Astrocyte (in vitro differentiated cells and primary cell): ENCODE data around the gene NEK2. TPM values are rescaled to one million over a fixed set of nuclear protein-coding genes. Genes with fewer than 3 reads are reported as not detected.

Experiments used
- DNase-seq: peaks from one replicate; pipeline ENCODE4 v3.0.0-alpha.2; 2010; ENCODE audit warnings: low read depth
- FAIRE-seq: peaks from 2 replicates; lab custom pipeline; 2011; peaks lifted over from hg19 to GRCh38; lab: Jason Lieb, UNC
- H2AFZ ChIP-seq: 2 replicates; pipeline ENCODE4 v1.6.0; 2012; ENCODE audit warnings: low read depth, low read length, inconsistent platforms
- H3K27ac ChIP-seq: 2 replicates; pipeline ENCODE4 v1.5.1; 2011; ENCODE audit warnings: low read depth, low read length, inconsistent platforms
- H3K27me3 ChIP-seq: 2 replicates; pipeline ENCODE4 v1.6.0; 2011; ENCODE audit warnings: low read length, inconsistent platforms; ENCODE audit not compliant: insufficient read depth
- H3K36me3 ChIP-seq: 2 replicates; pipeline ENCODE4 v1.5.1; 2011; ENCODE audit warnings: low read length, inconsistent platforms; ENCODE audit not compliant: insufficient read depth
- H3K4me1 ChIP-seq: 2 replicates; pipeline ENCODE4 v1.5.1; 2011; ENCODE audit warnings: low read length, inconsistent platforms; ENCODE audit not compliant: insufficient read depth
- H3K4me2 ChIP-seq: 2 replicates; pipeline ENCODE4 v1.6.0; 2012; ENCODE audit warnings: low read length, inconsistent platforms
- H3K4me3 ChIP-seq: 2 replicates; pipeline ENCODE4 v1.5.1; 2011; ENCODE audit warnings: low read depth, mild to moderate bottlenecking, low read length, inconsistent platforms; ENCODE audit not compliant: insufficient read depth
- H3K79me2 ChIP-seq: 2 replicates; pipeline ENCODE4 v1.6.0; 2012; ENCODE audit warnings: mild to moderate bottlenecking, low read length, inconsistent platforms; ENCODE audit not compliant: insufficient read depth
- H3K9ac ChIP-seq: 2 replicates; pipeline ENCODE4 v1.6.0; 2012; ENCODE audit warnings: mild to moderate bottlenecking, low read length, inconsistent platforms
- H3K9me3 ChIP-seq: 2 replicates; pipeline ENCODE4 v1.5.1; 2012; ENCODE audit warnings: low read depth, mild to moderate bottlenecking, low read length, inconsistent platforms; ENCODE audit not compliant: insufficient read depth
- H4K20me1 ChIP-seq: 2 replicates; pipeline ENCODE4 v1.6.0; 2012; ENCODE audit warnings: low read length, inconsistent platforms; ENCODE audit not compliant: insufficient read depth
- H3K27ac Mint-ChIP-seq: one replicate; pipeline ENCODE4 v1.8.0; 2021; ENCODE audit warnings: mild to moderate bottlenecking, mixed read lengths; ENCODE audit not compliant: unreplicated experiment
- H3K27me3 Mint-ChIP-seq: one replicate; pipeline ENCODE4 v1.8.0; 2021; ENCODE audit warnings: low read depth, mixed read lengths; ENCODE audit not compliant: unreplicated experiment
- H3K36me3 Mint-ChIP-seq: one replicate; pipeline ENCODE4 v1.8.0; 2021; ENCODE audit warnings: low read depth, mixed read lengths; ENCODE audit not compliant: unreplicated experiment
- H3K4me1 Mint-ChIP-seq: one replicate; pipeline ENCODE4 v1.8.0; 2021; ENCODE audit warnings: low read depth, mixed read lengths; ENCODE audit not compliant: unreplicated experiment
- H3K4me3 Mint-ChIP-seq: one replicate; pipeline ENCODE4 v1.8.0; 2021; ENCODE audit warnings: mild to moderate bottlenecking, moderate library complexity, mixed read lengths; ENCODE audit not compliant: unreplicated experiment
- H3K9me3 Mint-ChIP-seq: one replicate; pipeline ENCODE4 v1.8.0; 2021; ENCODE audit warnings: mild to moderate bottlenecking, mixed read lengths; ENCODE audit not compliant: unreplicated experiment
- EZH2 ChIP-seq: IDR thresholded peaks from 2 replicates; pipeline ENCODE4 v1.6.1; 2012; ENCODE audit warnings: mild to moderate bottlenecking, low read length, inconsistent platforms; ENCODE audit not compliant: insufficient read depth
- total RNA-seq: library from RNA; stranded (reverse); gene quantifications from 2 replicates; pipeline ENCODE4 v1.2.1, GENCODE V29; 2021
- TF ChIP-seq, protein P1 (sequence below): IDR thresholded peaks from 2 replicates; pipeline ENCODE4 v1.5.1; 2011; ENCODE audit warnings: low read depth, mild to moderate bottlenecking, inconsistent platforms, low read length, moderate library complexity; ENCODE audit not compliant: insufficient read depth

The NEK2 gene
- total RNA-seq, 1 donor from 2014 or later, result 1.6 TPM

DNA sequence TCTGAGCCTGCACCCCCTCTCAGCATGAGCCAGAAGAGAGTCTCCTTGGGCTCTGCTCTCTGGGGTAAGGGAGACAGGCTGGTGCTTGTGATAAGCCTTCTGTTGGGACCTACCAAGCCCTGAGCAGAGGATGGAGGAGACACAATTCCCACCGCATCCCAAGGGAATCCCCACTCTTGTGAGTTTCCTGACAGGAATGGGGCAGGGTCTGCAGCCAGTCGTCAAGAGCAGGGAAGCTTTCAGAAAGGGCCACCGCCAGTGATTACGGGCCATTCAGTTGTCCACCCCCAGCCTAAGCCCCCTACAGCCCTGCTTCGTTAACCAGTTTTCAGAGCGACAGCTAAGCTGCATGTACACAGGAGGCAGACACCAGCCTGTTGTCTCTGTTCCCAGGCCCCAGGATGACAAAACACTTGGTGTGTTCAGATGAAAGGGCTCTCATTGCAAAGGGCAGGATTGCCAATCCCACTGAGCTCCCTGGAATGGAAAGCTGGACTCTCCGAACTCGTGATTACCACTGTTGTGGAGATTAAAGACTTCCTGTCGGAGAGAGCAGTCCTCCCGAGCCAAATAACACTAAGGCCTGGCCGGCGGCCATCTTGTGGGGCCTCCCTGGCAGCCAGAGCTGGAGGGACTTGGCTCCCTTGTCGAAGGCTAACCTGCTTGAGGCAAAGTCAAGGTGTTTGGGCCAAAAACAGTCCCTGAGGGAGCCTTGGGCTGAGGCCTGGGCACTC, 59.0 kb downstream of the NEK2 start:
- H3K36me3 ChIP-seq, result no peaks in the 10 kb centered on the region
- no peaks in the 10 kb centered on the region for H3K9me3 ChIP-seq
- no peaks in the 10 kb centered on the region for H3K9me3 Mint-ChIP-seq
- no peak overlapping the region for H3K27ac Mint-ChIP-seq
- H3K27me3 ChIP-seq, result no peaks in the 10 kb centered on the region
- peaks cover 7% of the 10 kb centered on the region for H3K4me1 ChIP-seq
- FAIRE-seq (no peak), DNase-seq (peak; percentile 57)
- no peaks in the 10 kb centered on the region for H3K79me2 ChIP-seq
- H3K4me3 Mint-ChIP-seq, result no peak overlapping the region
- no peak for TF ChIP-seq EZH2
- TF ChIP-seq, protein P1, sequence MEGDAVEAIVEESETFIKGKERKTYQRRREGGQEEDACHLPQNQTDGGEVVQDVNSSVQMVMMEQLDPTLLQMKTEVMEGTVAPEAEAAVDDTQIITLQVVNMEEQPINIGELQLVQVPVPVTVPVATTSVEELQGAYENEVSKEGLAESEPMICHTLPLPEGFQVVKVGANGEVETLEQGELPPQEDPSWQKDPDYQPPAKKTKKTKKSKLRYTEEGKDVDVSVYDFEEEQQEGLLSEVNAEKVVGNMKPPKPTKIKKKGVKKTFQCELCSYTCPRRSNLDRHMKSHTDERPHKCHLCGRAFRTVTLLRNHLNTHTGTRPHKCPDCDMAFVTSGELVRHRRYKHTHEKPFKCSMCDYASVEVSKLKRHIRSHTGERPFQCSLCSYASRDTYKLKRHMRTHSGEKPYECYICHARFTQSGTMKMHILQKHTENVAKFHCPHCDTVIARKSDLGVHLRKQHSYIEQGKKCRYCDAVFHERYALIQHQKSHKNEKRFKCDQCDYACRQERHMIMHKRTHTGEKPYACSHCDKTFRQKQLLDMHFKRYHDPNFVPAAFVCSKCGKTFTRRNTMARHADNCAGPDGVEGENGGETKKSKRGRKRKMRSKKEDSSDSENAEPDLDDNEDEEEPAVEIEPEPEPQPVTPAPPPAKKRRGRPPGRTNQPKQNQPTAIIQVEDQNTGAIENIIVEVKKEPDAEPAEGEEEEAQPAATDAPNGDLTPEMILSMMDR, result no peak
- H3K4me3 ChIP-seq, result no peak overlapping the region
- no peak overlapping the region for H3K27ac ChIP-seq
- H3K27me3 Mint-ChIP-seq, result peaks cover 7% of the 10 kb centered on the region
- peak overlapping the region; percentile 78 for H2AFZ ChIP-seq
- no peaks in the 10 kb centered on the region for H4K20me1 ChIP-seq
- H3K9ac ChIP-seq, result no peak overlapping the region
- H3K4me1 Mint-ChIP-seq, result peaks cover 12% of the 10 kb centered on the region
- no peak overlapping the region for H3K4me2 ChIP-seq
- H3K36me3 Mint-ChIP-seq, result no peaks in the 10 kb centered on the region

DNA sequence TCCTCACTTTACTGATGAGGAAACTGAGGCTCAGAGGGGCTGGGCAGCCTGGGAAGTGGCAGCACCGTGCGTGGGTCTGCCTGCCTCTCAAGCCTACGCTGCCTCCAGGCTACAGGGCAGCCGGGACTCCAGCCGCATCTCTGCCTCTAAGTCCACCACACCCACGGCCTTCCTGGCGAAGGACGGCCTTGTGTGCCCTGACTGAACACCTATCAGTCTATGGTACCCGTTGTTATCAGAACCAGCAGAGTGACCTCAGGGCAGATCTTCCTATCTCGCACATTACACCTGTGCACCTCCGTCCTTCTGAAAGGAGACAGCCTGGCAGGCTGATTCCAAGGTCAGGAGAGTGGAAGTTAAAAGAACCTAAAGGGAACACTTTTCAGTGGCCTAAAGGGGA, 60.8 kb downstream of the NEK2 start:
- FAIRE-seq (no peak), DNase-seq (no peak)
- H3K27ac Mint-ChIP-seq, result no peak overlapping the region
- Histone ChIP-seq H2AFZ (no peak overlapping the region), H4K20me1 (no peaks in the 10 kb centered on the region), H3K4me3 (no peak overlapping the region), H3K36me3 (no peaks in the 10 kb centered on the region), H3K9me3 (no peaks in the 10 kb centered on the region), H3K27ac (no peak overlapping the region), H3K79me2 (no peaks in the 10 kb centered on the region), H3K4me2 (no peak overlapping the region), H3K27me3 (no peaks in the 10 kb centered on the region), H3K9ac (no peak overlapping the region), H3K4me1 (peaks cover 11% of the 10 kb centered on the region)
- H3K4me1 Mint-ChIP-seq, result peaks cover 11% of the 10 kb centered on the region
- H3K4me3 Mint-ChIP-seq, result no peak overlapping the region
- H3K36me3 Mint-ChIP-seq, result no peaks in the 10 kb centered on the region
- peaks cover 4% of the 10 kb centered on the region for H3K27me3 Mint-ChIP-seq
- TF ChIP-seq, protein P1, result no peak
- no peak for TF ChIP-seq EZH2
- no peaks in the 10 kb centered on the region for H3K9me3 Mint-ChIP-seq

DNA sequence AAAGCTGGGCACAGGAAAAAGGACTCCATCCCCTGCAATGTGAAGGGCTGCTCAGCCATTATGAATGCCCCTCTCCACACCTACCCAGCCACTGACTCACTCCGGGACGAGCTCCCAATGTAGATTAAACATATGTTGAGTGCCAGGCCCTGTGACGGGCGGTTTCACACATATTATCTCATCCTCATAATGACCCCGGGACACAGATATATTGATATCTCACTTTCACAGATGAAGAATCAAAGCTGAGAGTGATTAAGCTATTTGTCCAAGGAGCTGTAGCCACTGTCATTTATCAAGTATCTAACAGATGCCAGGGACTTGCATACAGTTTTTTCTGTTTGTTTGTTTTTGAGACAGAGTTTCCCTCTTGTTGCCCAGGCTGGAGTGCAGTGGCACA, 61.5 kb downstream of the NEK2 start:
- H3K9me3 Mint-ChIP-seq, result no peaks in the 10 kb centered on the region
- no peaks in the 10 kb centered on the region for H3K9me3 ChIP-seq
- FAIRE-seq, result no peak
- no peaks in the 10 kb centered on the region for H4K20me1 ChIP-seq
- H3K27ac ChIP-seq, result no peak overlapping the region
- no peaks in the 10 kb centered on the region for H3K36me3 Mint-ChIP-seq
- DNase-seq, result no peak
- TF ChIP-seq EZH2, result no peak
- TF ChIP-seq, protein P1, result no peak
- peak overlapping the region; percentile 58 for H3K27ac Mint-ChIP-seq
- H3K4me2 ChIP-seq, result no peak overlapping the region
- no peaks in the 10 kb centered on the region for H3K27me3 ChIP-seq
- no peaks in the 10 kb centered on the region for H3K36me3 ChIP-seq
- H3K4me3 Mint-ChIP-seq, result no peak overlapping the region
- H3K79me2 ChIP-seq, result no peaks in the 10 kb centered on the region
- peaks cover 11% of the 10 kb centered on the region for H3K4me1 Mint-ChIP-seq
- H3K4me1 ChIP-seq, result peaks cover 11% of the 10 kb centered on the region
- H3K9ac ChIP-seq, result no peak overlapping the region
- no peak overlapping the region for H2AFZ ChIP-seq
- H3K27me3 Mint-ChIP-seq, result peaks cover 4% of the 10 kb centered on the region
- no peak overlapping the region for H3K4me3 ChIP-seq
